ENCODE measurements around the gene BCL2.

- no peak for TF ChIP-seq CTCF (IDR thresholded peaks at IDR 0.05)
- no peak for TF ChIP-seq POLR2A (IDR thresholded peaks at IDR 0.05)
Measured at GRCh38 chr18:63132819-63133200, 186.8 kb downstream of the BCL2 start.
